ENCODE results near the gene NAP1L1. TPM values are rescaled to one million over a fixed set of nuclear protein-coding genes. Genes with fewer than 3 reads are reported as not detected.

Gene NAP1L1
- total RNA-seq, 1 donor from 2014 or later = 473 TPM

DNA sequence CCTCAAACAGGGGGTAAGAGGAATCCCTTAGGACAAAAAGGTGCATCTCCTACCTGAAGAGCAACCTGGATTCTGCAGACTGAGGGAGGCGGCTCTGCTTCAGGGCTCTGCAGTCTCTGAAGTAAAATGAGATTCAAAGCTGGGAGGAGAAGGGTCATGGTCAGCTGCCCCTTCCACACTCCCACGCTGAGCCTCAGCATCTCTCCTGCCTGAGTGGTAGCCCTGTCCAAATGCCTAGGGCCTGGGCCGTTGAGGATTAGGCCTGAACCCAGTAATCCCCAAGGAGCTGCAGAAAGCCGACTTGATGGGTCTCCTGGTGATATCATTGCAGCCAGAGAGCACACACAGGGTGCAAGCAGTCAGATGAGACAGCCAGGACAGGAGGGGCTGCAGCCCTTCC lies 71.8 kb downstream of the NAP1L1 start:
- DNase-seq (ENCODE audit: low read depth) = no peak
- no peak overlapping the region for H3K4me3 ChIP-seq (ENCODE audit: low read depth, low read length)
- TF ChIP-seq CTCF (conservative IDR thresholded peaks at IDR 0.05; ENCODE audit: low read depth, low read length) = no peak

DNA sequence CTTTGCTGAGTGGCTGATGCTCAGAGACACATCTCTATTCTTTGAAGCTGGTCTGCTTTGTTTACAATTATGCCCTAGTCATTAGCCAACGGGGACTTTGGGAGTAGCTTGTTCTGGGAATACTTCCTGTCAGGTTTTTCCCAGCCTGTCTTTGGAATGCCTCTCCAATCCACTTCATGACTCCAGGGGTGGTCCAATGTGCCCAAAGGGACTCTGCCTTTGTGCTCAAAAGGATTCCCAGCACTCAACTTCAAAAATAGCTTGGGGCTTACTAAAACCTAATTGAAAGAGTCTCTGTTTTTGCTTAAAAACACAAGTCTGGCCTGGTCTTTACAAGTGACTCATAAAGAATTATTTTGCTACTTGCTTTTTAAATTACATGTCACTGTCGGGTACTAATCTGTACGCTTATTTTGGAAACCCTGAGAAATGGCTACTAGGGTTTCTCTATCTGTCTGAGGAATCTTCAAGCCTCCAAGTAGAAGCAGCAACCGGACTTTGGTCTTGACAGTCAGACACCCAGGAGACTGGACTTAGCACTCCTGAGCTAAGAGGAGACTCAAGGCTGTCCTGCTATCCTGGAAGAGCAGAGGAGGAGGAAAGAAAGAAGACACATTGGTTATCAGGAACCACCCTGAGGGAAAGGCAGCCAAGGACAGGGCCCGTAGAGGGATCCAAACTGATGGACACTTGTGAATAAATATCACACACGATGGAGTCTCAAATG lies 73.6 kb downstream of the NAP1L1 start:
- no peak for DNase-seq (ENCODE audit: low read depth)
- no peak for TF ChIP-seq CTCF (conservative IDR thresholded peaks at IDR 0.05; ENCODE audit: low read depth, low read length)
- H3K4me3 ChIP-seq (ENCODE audit: low read depth, low read length) = no peak overlapping the region

GRCh38 chr12:76008428-76008827 lies 76.1 kb downstream of the NAP1L1 start:
- H3K4me3 ChIP-seq (ENCODE audit: low read depth, low read length) = no peak overlapping the region
- DNase-seq (ENCODE audit: low read depth) = no peak
- no peak for TF ChIP-seq CTCF (conservative IDR thresholded peaks at IDR 0.05; ENCODE audit: low read depth, low read length)

DNA sequence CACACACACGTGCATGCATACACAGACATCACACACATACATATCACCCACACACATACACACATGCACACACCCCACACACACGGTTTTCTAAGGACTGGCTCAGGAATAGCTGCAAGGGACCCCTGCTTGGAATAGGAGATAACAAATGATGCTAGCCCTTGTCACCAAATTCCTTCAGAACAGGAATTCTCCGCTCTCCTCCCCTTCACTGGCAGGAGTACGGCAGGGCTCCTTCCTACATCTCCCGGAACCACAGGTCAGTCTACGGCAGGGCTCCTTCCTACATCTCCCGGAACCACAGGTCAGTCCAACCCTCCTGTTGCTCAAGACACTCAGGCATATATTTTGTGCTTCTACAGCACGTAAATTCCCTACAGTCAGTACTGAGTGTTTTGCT lies 76.8 kb downstream of the NAP1L1 start:
- no peak overlapping the region for H3K4me3 ChIP-seq (ENCODE audit: low read depth, low read length)
- no peak for DNase-seq (ENCODE audit: low read depth)
- TF ChIP-seq CTCF (conservative IDR thresholded peaks at IDR 0.05; ENCODE audit: low read depth, low read length) = no peak

DNA sequence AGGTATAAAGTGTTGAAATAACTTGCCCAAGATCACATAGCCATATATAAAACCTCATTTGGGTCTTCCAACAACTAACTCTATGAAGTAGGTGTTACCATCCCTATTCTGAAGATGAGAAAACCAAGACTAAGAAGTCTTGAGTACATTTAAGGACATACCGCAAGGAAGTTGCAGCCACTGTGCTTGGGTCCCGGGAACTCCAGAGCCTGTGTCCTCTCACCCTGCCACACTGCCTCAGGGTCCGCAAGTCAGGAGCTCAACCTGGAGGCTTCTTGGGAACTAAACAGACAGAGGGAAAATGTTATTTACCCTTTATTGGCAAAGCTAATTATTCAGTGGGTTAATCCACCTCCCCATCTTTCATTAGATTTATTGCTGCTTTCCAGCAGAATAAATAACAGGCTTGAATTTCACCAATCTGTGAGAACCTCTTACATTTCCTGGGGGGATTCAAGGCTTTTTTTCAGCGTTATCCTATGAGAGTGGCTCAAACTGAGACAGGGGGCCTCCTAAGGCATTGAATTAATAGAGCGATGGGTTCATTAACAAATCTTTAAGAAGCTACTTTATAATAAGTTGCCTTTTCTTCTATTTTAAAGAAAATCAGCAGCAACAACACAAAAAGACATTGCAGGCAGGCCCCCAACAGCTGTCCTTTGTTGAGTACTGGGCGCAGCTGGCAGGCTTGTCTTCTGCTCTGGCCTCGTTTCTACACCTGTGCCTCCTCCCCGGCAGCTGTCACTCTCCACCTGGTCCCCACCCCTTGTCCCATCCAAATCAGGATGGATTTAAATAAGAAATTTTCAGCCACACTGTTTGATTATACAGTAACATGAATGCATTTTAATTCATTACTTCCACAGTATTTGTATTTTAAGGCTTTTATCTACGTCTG lies 78.2 kb downstream of the NAP1L1 start:
- no peak for TF ChIP-seq CTCF (conservative IDR thresholded peaks at IDR 0.05; ENCODE audit: low read depth, low read length)

GRCh38 chr12:76003355-76003638 lies 81.2 kb downstream of the NAP1L1 start:
- H3K4me3 ChIP-seq (ENCODE audit: low read depth, low read length) = no peak overlapping the region
- no peak for TF ChIP-seq CTCF (conservative IDR thresholded peaks at IDR 0.05; ENCODE audit: low read depth, low read length)
- no peak for DNase-seq (ENCODE audit: low read depth)

More for the DNA sequence above, 78.2 kb downstream of the NAP1L1 start:
- H3K4me3 ChIP-seq (ENCODE audit: low read depth, low read length) = no peak overlapping the region
- DNase-seq (ENCODE audit: low read depth) = no peak
